GM19372 (cell line): ENCODE measurements around the gene TNFAIP8L2.
"Not testable (repeated sequence)": the region's sequence is repeated elsewhere in the genome, so short reads cannot be mapped to it uniquely, and the experiment has no call there.

ENCODE experiments used
- ATAC-seq: cut with Tn5 transposase; IDR thresholded peaks from one replicate; pipeline ENCODE4 v1.9.1; 2021; ENCODE audit warnings: mild to moderate bottlenecking, low read depth, moderate library complexity; ENCODE audit not compliant: unreplicated experiment

TNFAIP8L2 gene

DNA sequence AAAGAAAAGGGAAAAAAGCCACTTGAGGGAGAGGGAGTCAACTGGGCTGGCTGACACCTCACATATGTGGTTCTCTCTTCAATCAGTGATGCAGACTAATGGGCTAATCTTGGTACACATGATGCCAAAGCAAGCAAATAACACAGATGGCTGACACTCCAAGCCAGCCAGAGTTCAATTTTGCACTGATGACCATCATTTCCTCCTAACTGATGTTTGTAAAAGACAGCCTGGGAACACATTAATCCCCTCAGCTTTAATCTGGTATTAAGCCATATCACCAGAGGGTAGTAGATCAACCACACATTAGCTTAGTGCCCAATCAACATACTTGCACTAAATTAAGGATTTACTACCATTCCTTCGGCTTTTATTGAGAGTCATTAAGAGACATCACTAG, 30.8 kb downstream of the TNFAIP8L2 start:
- no peak for ATAC-seq

DNA sequence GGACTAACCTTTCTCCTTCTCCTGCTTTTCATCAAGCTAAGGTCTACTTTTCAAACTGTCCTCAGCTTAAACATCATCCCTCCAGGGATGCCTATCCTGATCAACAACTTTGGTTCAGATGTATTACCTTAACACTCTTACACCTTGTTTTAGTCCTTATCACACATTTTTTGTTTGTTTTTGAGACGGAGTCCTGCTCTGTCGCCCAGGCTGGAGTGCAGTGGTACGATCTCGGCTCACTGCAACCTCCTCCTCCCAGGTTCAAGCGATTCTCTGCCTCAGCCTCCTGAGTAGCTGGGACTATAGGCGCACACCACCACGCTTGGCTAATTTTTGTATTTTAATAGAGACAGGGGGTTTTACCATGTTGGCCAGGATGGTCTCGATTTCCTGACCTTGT, 32.2 kb downstream of the TNFAIP8L2 start:
- ATAC-seq: not testable (repeated sequence)

- peak; percentile 95 for ATAC-seq
These were observed 33.4 kb downstream of the TNFAIP8L2 start, which contains the start of gene VPS72 for GRCh38 chr1:151189637-151190445. VPS72 (minus strand) TSS chr1:151190197; CDS start chr1:151190121, 76 bp downstream.

GRCh38 chr1:151192047-151192446, 35.6 kb downstream of the TNFAIP8L2 start:
- ATAC-seq: no peak

DNA sequence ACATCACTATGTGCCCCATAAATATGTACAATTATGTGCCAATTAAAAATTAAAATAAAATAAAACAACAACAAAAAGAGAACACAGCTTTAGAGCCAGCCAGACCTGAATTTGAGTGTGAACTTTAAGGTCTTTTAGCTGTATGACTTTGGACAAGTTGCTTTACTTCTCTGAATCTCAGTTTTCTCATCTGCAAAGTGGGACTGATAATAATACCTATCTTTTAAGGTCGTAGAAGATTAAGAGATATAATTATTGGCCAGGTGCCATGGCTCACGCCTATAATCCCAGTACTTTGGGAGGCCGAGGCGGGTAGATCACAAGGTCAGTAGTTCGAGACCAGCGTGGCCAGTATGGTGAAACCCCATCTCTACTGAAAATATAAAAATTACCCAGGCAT, 36.9 kb downstream of the TNFAIP8L2 start:
- no peak for ATAC-seq

GRCh38 chr1:151193856-151194255, 37.4 kb downstream of the TNFAIP8L2 start:
- ATAC-seq: no peak

DNA sequence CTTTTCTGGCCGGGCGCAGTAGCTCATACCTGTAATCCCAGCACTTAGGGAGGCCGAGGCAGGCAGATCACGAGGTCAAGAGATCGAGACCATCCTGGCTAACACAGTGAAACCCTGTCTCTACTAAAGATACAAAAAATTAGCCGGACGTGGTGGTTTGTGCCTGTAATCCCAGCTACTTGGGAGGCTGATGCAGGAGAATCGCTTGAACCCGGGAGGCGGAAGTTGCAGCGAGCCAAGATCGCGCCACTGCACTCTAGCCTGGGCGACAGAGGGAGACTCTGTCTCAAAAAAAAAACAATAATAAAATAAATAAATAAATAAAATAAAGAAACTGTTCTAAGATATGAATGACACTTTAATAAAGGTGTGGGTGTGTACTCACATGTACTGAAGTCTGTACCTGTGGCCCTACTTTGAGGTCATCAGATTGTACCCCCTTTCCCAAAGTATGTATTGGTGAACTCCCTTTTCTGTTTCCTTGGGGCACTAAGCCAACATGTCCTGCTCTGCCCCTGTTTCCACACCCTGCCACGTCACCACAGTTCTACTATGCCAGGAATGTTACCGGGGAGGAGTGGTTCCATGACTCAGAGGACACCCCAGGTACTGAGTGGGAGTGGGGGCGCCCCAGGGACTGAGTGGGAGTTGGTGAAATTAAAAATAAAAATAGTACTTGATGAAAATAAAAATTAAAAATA, 38.6 kb downstream of the TNFAIP8L2 start:
- not testable (repeated sequence) for ATAC-seq

DNA sequence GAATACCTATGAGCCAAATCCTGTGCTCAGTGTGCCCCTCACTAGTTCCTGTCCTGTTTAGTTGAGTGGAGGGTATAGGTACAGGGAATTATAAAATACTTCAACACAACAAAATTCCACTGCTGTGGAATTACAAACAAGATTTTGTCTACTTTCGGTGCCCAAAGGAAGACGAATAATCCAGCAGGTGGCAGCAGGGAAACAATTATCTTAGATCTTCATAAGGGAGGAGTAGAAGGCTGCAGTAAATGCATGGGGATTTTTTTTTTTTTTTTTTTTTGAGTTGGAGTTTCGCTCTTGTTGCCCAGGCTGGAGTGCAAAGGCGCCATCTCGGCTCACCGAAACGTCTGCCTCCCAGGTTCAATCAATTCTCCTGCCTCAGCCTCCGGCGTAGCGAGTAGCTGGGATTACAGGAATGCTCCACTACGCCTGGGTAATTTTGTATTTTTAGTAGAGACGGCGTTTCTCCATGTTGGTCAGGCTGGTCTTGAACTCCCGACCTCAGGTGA, 39.9 kb downstream of the TNFAIP8L2 start:
- ATAC-seq: no peak

DNA sequence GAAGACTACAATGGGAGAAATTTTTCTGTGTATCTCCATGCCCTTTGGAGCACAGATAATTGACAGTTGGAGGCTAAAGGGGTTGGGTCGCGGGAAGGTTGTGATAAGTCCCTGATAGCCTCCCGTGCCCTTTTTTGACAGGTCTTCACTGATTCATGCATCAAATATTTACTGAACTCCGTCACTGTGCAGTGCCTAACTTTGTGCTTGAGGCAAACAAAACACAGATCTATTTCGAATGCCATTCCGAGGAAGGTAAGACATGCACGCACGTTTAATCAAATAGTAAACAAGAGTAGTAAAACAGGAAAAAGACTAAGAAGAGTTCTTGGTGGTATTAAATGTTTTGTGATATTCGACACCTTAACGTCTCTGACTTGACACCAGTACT, 41.4 kb downstream of the TNFAIP8L2 start:
- ATAC-seq: no peak

DNA sequence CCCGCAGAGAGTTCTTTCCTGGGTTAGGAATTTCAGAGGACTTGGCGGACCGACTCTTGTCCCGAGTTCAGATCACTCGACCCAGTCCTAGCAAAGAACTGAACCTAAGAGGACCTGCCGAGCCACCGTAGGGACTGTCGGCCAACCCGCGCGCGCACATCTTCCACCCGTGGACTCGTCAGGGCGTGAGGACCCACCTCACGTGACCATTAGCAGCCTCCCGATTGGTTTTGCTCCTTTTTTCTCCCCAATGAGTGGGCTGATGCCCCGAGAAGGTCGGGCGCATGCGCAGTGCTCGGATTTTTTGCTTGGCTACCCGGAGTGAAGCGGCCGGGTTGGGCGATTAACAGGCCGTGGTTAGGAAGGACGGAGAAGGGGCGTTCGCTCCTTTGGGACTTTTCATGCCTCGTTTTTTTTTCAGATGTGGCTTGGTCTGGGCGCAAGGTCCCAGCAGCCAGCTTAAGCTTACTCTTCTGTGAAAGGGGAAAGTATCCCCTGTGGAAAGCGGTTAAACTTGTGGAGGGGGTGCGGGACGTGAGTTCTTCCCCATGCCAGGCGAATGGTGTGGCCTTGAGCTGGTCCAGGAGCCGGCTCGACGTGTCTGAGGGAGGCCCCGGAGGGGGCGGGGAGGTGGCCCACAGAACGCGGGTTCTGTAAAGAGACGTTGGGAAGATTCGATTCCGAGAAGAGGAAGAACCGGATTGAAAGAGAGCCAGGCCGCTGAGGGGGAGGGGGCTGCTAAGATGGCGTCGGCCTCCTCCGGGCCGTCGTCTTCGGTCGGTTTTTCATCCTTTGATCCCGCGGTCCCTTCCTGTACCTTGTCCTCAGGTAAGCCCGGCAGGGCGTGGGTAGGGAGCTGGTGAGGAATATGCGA, 42.0 kb downstream of the TNFAIP8L2 start, which contains the start of gene PIP5K1A:
TSS of gene PIP5K1A (plus strand) at position 299 of the 874 bp plus-strand sequence. CDS start at position 744, 445 bp downstream.
- peak; percentile 89 for ATAC-seq

DNA sequence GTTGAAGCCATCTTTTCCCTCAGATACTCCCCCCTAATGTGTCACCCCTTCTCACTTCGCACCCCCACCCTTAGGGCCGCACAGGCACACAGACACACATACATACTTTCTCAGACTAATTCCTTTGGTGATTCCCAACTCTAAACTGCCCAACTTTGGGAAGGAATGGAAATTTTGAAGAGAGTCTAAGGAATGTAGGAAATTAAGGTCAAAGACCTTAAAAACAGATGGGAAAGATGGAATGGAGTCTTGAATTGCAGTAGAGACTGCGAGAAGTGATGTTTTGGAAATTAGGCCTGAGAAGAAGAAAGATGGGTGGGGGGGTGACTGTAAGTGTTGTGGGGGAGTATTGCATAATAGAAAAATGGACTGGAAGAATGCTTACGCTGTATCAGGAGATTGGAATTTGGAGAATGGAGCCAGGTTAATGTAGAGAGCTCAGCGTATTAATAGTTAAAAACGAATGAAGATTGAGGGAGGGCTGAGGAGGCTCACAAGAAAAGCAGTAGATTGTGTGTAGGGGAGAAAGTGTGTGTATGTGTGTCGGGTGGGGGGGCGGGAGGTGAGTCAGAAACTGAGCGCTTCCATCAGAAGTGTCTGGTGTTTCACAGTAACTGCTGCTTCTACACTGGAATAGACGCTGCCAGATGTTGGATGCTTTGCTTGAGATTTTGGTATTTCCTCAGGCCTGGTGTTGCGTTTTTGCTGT, 43.6 kb downstream of the TNFAIP8L2 start:
- no peak for ATAC-seq

DNA sequence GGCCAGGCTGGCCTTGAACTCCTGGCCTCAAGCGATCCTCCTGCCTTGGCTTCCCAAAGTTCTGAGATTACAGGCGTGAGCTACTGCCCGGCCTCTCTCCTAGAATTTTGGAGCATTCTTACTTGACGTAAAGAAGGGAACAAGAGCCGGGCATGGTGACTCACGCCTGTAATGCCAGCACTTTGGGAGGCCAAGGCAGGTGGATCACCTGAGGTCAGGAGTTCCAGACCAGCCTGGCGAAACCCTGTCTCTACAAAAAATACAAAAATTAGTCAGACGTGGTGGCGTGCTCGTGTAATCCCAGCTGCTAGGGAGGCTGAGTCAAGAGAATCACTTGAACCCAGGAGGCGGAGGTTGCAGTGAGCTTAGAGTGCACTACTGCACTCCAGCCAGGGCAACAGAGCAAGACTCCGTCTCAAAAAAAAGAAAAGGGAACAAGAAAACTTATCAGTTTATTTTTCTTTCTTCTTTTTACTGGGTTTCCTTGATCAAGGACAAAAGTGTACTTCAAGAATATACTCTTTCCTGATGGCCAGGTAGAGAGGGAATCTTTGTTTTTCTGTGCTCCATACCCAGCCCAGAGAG, 49.0 kb downstream of the TNFAIP8L2 start:
- ATAC-seq: not testable (repeated sequence)
